ELR (cell line): ENCODE measurements around the gene SCUBE1.
"Not testable (repeated sequence)": the region's sequence is repeated elsewhere in the genome, so short reads cannot be mapped to it uniquely, and the experiment has no call there.

Source experiments
- DNase-seq: peaks from one replicate; pipeline ENCODE4 v3.0.0-alpha.2; 2015; ENCODE audit warnings: low read depth

The SCUBE1 gene

DNA sequence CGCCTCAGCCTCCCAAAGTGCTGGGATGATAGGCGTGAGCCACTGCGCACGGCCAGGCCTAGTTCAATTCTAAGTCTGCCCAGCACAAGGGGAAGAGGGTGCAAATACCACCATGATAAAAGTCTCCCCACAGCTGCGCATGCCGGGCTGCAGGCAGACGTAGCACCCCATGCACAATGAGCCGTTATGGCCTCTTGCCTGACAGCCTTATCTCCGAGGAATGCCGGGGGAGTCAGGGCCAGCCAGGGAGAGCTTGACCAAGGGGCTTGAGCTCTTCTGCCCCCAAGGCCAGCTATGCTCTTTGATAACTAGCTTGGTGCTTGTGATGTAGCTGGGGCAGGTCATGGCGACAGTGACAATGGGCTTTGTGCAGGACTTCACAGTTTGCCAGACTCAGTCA lies 13.7 kb upstream of the SCUBE1 start:
- DNase-seq, result no peak

DNA sequence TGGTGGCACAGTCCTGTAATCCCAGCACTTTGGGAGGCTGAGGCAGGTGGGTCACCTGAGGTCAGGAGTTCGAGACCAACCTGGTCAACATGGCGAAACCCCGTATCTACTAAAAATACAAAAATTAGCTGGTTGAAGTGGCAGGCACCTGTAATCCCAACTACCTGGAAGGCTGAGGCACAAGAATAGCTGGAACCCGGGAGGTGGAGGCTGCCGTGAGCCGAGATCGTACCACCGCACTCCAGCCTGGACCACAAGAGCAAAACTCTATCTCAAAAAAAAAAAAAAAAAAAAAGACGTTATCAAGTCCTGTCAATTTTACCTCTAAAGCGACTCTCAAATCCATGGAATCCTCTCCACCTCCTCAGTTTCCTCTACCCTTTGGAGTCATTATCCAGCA lies 12.5 kb upstream of the SCUBE1 start:
- not testable (repeated sequence) for DNase-seq

DNA sequence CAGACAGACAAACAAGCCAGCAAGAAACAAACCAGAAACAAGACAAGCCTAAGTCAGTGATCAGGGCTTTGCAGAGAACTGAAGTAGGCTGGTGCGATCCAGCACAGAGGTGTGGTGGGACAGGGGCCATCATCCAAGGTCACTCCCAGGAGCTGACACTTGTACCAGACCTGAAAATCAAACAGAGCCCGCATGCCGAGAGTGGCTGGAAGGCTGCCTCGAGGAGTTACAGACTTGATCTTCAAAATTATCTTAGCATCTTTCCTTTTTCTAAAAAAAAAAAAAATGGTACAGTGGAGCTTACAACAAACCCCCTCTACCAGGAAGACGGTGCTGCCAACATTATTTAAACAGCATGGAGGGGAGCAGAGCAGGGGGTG lies 8.8 kb upstream of the SCUBE1 start:
- no peak for DNase-seq

DNA sequence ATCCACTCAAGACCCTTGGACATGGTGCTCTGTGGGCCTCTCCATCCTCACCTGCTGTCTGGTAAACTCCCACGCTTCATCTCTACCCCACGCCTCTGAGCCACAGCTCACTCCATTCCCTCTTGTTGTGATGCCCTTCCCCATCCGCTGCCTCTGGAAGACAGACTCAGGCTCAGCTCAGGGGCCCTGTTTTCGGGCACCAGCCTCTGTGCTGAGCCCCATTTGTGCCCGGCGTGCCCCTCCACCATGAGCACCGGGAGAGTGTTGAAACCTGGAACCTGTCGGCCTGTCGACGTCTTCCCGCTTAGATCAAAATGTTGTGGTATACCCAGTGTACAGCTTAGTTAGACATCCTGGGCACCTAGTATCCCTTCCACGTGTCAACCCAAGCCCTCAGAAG lies 6.5 kb upstream of the SCUBE1 start:
- no peak for DNase-seq

DNA sequence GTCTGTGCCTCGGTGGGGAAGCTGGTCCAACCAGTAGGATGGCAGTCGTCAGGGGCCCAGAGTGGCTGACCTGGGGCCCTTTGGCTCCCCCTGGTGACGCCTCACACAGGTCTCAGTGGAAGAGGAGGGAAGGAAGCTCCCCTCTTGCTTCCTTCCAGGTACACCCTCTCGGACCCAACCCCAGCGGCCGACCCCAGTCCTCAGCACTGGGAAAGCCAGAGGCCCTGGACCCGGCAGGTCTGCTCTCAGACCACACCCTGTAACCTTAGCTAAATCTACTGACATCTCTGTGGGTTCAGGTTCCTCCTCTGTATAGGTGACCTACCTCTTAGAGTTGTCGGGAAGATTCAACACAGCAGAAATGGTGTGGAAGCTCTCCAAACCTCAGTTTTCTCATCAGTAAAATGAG lies 3.4 kb upstream of the SCUBE1 start:
- peak; percentile 56 for DNase-seq

DNA sequence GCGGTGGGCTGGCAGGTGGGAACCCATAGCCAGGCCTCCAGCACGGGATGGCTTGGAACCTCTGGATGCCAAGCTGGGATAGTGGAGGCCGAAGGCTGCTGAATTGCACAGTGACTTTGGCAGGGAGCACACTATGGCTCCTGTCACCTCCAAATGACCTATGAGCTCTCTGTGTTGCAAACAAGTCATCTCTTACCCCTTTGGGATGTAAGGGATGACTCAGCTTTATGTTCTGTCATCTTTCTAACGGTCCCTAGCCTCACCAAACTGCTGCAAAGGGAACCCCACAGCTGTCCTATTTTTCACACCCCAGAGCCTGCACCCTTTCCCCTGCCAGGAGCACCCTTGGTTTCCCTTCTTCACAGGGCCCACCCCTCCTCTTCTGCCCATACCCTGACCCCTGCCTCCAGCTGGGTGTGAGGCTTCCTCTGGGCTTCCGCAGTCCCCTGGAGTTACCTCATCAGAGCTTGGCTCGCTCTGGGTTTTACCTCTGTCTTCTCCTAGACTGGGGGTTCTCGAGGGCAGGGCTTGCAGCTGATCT lies 2.7 kb upstream of the SCUBE1 start:
- peak; percentile 15 for DNase-seq

DNA sequence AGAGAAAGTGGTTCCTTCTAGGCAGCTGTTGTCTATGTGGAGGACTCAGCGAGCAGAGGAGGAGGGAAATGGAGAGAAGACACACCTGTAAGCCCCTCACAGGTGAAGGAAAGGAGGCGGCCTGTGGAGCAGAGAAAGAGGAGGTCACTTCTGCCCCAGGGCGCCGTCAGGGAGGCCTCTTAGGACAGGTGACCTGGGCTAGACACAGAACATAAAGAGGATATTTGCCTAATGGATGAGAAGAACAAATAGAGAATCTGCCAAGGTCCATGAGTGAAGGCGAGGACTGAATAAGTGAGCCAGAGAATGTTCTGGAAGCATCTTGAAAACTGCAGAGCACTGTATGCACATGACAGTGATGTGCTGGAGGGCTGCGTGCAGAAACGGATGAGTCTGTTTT lies 2.2 kb upstream of the SCUBE1 start:
- DNase-seq, result no peak

DNA sequence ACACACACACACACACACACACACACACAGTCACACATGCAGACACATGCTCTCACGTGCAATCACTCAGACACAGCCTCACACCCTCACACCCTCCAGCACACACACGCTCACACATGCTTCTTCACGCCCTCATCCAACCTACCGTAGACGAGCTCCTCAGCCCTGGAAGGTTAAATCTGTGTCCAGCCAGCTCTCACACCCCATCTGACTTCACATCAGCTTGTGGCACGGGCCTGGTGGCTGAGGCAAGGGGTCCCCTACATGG lies 1.3 kb upstream of the SCUBE1 start:
- no peak for DNase-seq

DNA sequence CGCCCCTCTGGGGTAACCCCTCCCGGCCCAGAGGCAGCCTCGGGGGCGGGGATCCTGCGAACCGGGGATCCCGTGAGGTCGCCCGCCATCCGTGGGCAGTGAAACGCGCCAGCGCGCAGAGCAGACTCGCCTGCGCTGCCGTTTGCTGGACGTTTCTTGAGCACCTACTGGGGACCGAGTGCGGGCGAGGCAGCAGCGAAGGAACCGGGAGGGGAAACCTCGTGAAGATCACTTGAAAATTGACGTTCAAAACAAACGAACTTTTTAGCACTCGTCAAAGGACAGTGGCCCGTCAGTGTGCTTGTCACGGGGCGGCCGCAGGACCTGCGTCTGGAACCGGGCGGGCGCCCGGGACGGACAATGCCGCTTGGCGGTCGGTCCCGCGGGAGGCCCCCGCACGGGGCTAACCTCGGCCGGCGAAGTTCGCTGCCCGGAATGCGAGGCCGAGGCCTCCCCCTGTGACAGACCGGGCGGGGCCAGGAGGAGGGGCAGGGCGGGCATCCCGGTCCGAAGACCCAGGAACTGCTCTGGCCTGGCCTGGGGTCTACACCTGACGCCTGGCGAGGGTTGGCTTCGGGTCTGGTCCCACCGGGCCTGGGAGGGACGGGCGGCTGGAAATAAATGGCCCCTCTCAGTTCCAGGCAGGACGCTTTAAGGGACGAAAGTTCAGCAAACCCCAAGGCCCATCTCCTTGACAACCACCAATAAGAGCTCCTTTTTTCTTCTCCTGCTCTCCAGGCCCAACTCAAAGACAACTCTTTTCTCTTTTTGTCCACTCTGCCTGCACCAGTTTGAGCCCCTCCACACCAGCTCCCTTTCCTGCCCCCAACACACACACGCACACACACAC lies 723 bp upstream of the SCUBE1 start:
- DNase-seq, result no peak

DNA sequence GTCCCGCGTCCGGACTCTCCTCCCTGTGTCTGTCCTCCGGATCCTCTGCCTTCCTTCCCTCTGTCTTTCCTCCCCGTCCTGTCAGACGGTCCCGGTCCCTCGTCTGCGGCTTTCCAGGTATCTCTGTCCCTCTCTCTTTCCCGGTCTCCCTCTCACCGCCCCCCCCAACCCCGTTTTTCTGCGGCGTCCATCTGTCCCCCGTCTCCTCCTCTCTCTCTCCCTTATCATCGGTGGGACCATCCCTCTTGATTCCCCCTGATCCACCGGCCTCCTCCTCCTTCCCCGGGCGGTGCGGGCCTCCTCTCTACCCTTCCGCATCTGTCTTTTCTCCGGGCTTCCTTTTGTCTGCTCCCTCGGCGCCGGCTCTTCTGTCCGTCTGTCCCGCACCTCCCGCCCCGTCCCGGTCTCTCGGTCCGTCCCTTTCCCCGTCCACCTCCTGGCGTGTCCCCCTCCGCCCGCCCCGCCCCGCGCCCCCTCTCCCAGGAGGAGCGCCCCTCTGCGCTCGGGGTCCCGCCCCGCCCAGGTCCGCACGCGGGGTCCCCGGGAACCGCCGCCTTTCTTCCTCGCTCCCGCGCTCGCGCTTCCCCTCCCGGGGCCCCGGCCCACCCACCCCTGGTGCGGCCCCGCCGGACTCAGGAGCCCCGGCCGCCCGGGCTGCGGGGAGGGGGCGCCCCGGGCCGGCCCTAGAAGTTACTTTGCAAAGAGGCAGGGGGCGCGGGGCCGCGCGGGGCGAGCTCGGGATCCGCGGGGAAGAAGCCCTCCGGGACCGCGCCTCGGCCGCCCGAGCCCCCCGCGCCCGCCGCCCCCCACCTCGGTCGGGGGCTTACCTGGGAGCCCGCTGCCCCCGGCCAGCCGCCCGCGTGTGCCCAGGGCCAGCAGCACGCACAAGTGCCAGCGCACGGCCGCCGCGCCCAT lies 568 bp downstream of the SCUBE1 start:
- no peak for DNase-seq

DNA sequence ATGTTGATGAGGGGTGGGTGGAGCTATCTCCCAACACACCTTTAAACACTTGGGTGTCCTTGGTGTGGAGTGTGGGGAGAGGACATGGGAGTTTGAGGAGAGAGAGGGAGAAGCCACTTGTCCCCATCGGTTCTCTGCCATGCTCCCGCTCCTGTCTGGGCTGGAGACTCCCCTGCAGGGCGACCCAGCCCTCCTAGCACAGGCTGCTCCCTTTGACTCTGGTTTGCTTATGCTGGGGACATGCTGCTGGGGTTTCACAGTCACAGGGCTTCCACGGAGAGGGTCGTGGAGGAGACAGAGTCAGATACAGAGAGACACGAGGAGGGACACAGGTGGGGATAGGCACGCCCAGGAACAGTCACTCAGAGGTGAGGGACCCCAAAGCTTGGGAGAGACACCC lies 1.6 kb downstream of the SCUBE1 start:
- no peak for DNase-seq

DNA sequence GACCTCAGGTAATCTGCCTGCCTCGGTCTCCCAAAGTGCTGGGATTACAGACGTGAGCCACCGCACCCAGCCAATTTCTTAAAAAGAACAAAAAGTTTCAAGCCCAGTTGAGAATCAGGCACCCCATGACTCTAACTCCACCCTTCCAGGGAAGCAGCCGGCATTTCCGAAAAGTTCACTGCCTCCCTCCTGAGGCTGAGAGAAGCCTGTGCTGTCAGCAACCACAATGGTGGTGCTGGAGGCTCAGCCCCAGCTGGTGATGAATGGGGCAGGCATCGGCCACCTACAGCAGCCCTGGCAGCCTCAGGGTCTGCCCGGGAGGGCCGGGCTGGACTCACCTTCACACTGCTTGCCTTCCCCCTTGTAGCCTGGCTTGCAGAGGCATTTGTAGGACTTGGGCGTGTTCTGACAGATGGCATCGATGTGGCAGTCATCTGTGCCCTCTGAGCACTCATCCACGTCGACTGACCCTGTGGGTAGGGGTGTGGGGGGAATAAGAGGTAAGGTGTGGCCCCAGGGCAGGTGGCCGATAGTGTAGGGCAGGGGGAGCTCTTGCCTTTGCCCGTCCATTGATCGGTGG lies 4.3 kb downstream of the SCUBE1 start:
- DNase-seq, result no peak

DNA sequence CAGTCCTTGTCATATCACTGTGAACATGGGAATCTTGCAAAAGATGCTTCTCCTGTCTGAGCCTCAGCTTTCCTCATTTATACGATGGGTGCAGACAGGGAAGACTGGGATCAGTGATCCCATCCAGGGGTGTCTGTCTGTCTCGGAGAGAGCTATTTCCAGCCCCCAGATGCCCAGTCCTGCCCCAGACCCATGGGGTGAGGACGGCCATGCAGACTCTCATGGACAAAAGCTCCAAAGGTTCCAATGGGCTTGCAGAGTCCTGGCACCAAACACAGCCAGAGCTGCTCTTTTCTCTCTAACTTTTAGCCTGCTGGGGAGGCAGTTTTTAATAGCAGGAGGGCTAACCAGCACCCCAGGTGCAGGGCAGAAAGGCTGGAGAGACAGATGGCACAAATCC lies 5.2 kb downstream of the SCUBE1 start:
- no peak for DNase-seq

DNA sequence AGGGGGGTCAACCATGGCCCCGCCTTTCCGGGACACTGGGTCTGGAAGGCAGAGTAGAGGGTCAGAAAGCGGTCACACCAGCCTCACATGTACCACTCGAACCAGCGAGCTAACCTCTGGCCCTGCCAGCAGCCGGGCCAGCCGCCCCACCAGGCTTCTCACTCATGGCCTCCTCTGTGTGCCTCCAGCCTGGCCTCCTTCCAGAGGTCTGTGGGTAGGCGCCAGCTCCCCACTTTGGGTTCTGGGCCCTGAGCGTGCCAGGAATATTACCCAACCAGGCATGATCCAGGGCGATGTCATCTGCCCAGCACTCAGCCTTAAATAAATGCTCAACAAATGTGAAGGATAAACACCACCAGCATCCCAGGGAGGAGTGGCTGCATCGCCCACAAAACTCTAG lies 5.8 kb downstream of the SCUBE1 start:
- no peak for DNase-seq

DNA sequence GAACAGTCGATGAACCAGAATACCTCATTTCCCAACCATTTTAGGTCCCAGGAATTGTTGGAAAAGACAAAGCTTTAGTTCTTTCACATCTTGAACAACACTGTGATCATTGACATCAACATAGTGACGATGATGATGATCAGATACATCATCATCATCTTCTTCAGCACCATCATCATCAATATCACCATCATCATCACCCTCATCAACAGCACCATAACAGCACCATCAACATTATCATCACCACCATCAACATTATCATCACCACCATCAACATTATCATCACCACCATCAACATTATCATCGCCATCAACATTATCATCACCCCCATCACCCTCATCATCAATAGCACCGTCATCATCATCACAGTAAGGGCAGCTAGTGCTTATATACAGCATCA lies 8.8 kb downstream of the SCUBE1 start:
- DNase-seq, result no peak

DNA sequence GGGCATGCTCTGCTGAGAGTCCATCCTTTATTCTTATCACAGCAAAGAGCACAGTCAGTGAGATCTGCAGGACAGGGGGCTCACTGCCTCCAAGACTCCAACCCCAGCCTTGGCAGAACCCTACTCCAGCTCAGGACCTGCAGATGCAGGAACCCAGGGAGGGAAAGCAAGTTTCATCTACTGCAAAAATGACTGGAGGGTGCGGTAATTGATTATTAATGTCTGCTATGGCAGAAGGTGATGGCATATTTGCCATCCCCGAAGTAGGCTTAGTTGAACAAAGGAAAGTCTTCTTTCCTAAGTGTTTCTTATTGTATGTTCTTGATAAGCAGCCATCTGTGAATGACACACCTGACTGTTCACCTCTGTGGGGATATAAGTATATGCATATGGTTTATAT lies 9.2 kb downstream of the SCUBE1 start:
- no peak for DNase-seq

DNA sequence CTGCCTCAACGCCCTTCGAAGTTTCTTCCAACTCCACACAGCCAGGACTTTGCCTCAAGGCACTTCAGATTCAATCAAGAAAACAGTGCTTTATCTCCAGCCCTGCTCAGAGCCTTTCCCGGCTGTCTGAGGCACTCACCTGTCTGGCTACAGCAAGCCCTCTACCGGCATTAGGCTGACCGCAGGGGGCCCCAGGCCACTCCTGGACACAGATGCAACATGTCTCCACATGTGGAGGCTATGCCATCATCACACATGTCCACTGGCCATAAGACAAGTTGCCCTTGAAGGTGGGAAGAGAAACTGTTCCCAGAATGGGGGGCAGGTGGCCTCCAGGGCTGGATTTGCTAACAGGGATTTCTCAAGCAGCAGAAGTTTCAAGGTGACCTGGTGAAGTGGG lies 10.0 kb downstream of the SCUBE1 start:
- no peak for DNase-seq

DNA sequence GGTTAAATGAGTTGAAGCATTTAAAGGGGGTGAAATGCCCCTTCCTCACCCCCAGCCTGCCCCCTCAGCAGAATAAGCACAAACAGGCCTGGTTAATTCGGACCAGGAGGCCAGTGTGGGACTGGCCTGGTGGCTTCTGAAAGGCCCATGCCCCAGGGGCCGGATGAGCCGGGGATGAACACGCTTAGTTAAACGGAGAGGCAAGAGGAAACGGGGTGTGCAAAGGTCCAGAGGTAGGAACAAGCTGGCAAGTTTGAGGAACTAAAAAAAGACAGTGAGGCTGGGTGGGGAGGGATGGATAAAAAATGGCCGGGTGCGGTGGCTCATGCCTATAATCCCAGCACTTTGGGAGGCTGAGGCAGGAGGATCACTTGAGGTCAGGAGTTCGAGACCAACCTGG lies 11.5 kb downstream of the SCUBE1 start:
- DNase-seq, result no peak

DNA sequence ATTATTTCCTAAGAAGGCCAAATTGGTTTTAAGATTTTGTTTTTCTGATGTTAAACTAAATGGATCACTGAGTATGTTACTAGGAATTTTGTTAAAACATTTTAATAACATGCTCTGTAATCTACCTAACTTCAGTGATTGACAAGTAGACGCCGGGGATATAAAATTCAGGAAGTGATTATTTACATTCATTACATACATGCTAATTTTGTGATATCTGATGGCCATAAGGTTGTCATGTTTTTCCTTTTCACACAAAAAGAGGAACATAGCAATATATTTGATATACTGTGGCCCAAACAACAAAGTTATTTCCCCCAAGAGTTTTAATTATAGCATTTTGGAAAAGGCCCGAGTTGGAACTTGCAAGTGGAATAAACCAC lies 12.1 kb downstream of the SCUBE1 start:
- no peak for DNase-seq

DNA sequence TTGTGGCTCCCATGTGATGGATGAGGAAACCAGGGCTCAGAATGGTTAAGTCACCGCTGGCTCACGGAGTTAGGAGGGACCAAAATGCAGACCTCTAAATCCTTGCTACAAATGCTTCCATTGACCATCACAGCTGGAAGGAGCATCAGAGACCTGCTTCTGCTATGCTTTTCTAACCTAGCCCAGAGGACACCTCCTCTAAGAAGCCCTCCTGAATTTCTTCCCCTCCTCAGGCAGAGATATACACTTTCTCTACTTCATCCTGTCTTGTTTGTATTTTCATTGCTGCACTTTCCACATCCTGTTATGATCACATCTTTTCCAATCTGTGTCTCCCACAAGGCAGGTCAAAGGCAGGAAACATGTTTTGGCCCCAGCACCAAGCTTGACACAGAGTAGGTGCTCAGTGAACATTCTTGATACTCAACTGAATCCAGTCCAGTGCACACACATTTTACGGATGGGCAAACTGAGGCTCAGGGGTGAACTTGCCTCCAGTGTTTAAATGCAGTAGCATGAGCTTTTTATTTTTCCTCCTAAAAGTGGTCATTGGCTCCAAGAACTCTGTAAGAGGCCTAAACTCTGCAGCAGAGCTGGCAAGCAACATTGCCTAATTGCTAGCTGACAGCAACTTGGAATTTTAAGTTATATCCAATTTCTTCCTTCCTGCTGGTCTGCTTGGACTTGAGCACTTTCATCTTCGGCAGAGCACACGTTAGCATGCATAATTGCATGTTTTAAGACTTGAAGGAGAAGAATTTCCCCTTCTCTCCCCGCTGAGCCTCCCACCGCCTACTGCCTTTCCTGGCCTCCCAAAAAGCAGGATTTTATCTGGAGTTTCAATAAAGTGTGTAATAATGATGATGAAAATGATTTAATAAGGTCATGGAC lies 12.7 kb downstream of the SCUBE1 start:
- no peak for DNase-seq

DNA sequence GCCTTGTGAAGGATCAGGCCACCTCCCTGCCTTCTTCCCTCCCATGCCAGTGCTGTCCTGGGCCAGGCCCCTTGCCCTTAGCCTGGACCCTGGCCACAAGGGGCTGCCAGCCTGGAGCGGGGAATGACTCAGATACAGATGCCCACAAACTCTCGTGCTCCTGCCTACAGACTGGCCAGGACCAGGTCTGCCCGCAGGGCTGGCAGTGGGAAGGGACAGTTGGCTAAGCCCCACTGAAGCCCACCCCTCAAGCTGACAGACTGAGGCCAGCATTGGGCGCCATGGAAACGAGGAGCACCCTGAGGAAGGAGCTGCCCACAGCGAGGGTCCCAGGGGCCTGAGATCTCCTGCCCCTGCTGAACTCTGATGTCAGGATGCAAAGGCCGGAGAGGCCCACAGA lies 14.1 kb downstream of the SCUBE1 start:
- DNase-seq, result no peak

DNA sequence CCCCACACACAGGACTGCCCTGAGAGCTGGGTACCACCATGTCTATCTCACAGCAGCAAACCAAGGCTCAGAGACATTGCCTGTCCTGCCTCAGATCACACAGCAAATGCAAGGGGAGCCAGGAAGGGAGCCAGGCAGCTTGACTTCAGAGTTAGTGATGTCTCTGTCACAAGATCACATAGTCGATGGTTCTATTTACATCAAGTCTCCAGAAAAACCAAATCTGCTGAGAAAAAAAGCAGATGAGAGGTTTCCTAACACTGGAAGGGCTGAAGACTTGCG lies 16.1 kb downstream of the SCUBE1 start:
- DNase-seq, result no peak
